ENCODE measurements around the gene CALN1. TPM values are rescaled to one million over a fixed set of nuclear protein-coding genes. Genes with fewer than 3 reads are reported as not detected.

Gene CALN1
- total RNA-seq, 1 experiment from 2014 or later, result 0.05 TPM

- ATAC-seq, result no peak
- ChIA-PET CTCF (no interaction called here), POLR2A (no interaction called here)
- no peak for TF ChIP-seq REST (IDR thresholded peaks at IDR 0.05; ENCODE audit: insufficient read depth in 1 of 2, low read depth in 2 of 2, low read length in 1 of 2)
- no peak for TF ChIP-seq CTCF (IDR thresholded peaks at IDR 0.05)
- no peak for TF ChIP-seq POLR2AphosphoS5 (IDR thresholded peaks at IDR 0.05; ENCODE audit: low read depth, low read length)
- no peak for TF ChIP-seq TCF7L2 (IDR thresholded peaks at IDR 0.05; ENCODE audit: low read depth, low read length)
- no peak for TF ChIP-seq SIN3A (IDR thresholded peaks at IDR 0.05; ENCODE audit: borderline replicate concordance, insufficient read depth, low read depth, low read length)
- in situ Hi-C loops (cut with HindIII; ENCODE audit: low pct_unique_long_range_greater_than_20kb, low sequenced_read_pairs), result no loop called here
- DNase-seq (ENCODE audit: low read depth, low spot score), result no peak
- Histone ChIP-seq H3K36me3 (ENCODE audit: control insufficient read depth, insufficient read depth, low read length) (no peaks in the 10 kb centered on the region), H3K4me1 (ENCODE audit: control insufficient read depth, insufficient read depth, low read length) (no peaks in the 10 kb centered on the region), H3K27ac (ENCODE audit: low read length) (no peak overlapping the region), H3K4me3 (ENCODE audit: low read depth in 2 of 2, low read length in 2 of 2) (no peak overlapping the region), H3K27me3 (ENCODE audit: control insufficient read depth, insufficient read depth, low read length) (no peaks in the 10 kb centered on the region), H3K9me3 (ENCODE audit: control insufficient read depth, insufficient read depth, low read depth, low read length) (no peaks in the 10 kb centered on the region)
- intact Hi-C loops (cut with micrococcal nuclease; ENCODE audit: unreplicated experiment), result no loop called here
- no TSS peak for BruUV-seq (replicated peaks)
Observed at GRCh38 chr7:72021716-72022115, 390.4 kb downstream of the CALN1 start.

- Histone ChIP-seq H3K27ac (ENCODE audit: low read length) (no peak overlapping the region), H3K36me3 (ENCODE audit: control insufficient read depth, insufficient read depth, low read length) (no peaks in the 10 kb centered on the region), H3K4me1 (ENCODE audit: control insufficient read depth, insufficient read depth, low read length) (no peaks in the 10 kb centered on the region), H3K9me3 (ENCODE audit: control insufficient read depth, insufficient read depth, low read depth, low read length) (no peaks in the 10 kb centered on the region), H3K4me3 (ENCODE audit: low read depth in 2 of 2, low read length in 2 of 2) (no peak overlapping the region), H3K27me3 (ENCODE audit: control insufficient read depth, insufficient read depth, low read length) (no peaks in the 10 kb centered on the region)
- DNase-seq (ENCODE audit: low read depth, low spot score), result no peak
- POLR2A ChIA-PET, result no interaction called here
- CTCF ChIA-PET, result no interaction called here
- TF ChIP-seq POLR2AphosphoS5 (IDR thresholded peaks at IDR 0.05; ENCODE audit: low read depth, low read length) (no peak), REST (IDR thresholded peaks at IDR 0.05; ENCODE audit: insufficient read depth in 1 of 2, low read depth in 2 of 2, low read length in 1 of 2) (no peak), SIN3A (IDR thresholded peaks at IDR 0.05; ENCODE audit: borderline replicate concordance, insufficient read depth, low read depth, low read length) (no peak), CTCF (IDR thresholded peaks at IDR 0.05) (no peak), TCF7L2 (IDR thresholded peaks at IDR 0.05; ENCODE audit: low read depth, low read length) (no peak)
- no TSS peak for BruUV-seq (replicated peaks)
- in situ Hi-C loops (cut with HindIII; ENCODE audit: low pct_unique_long_range_greater_than_20kb, low sequenced_read_pairs) (no loop called here), intact Hi-C loops (cut with micrococcal nuclease; ENCODE audit: unreplicated experiment) (no loop called here)
- ATAC-seq, result no peak
Observed at GRCh38 chr7:72020311-72020710, 391.8 kb downstream of the CALN1 start.

All from Panc1 (cell line).